Stomach (tissue), 4 donors: Measurements from ENCODE around the gene CFAP221.

Experiments
- POLR2AphosphoS5 ChIP-seq, 3 donors: sonication (generic); formaldehyde crosslinking; IDR thresholded peaks; one replicate each; pipeline ENCODE4 v1.6.1; 2016; ENCODE audit warnings: antibody characterized with exemption in 3 of 3
- TF ChIP-seq, protein P1 (sequence below), 7 experiments: fragments of 450-650 bp in 4 of 7; fragments of 200-600 bp in 3 of 7; sonication (generic) in 3 of 7; IDR thresholded peaks; one replicate each; pipeline ENCODE4 v1.5.1; 2016 to 2019; ENCODE audit warnings: antibody characterized with exemption in 7 of 7, control low read depth in 2 of 7, mild to moderate bottlenecking in 1 of 7

DNA sequence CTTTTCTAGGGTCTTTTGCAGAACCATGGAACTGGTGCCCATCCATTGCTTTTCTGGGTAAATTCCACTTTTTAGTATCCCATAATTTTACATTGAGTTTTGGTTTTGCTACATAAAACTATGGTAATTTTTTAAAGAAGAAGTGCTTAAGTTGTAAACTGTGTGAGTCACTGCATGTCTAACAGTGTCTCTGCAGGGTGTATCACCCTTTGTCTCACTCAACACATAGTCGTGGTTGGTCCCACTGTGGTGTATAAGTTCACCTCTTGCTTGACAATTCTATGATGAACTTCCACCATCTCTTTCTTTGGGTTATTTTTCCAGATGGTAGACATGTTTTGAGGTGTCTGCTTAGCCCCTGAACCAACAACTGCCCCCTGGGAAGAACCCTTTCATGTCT lies 30.4 kb upstream of the CFAP221 start:
- no peak for TF ChIP-seq POLR2AphosphoS5 (IDR thresholded peaks at IDR 0.05)
- TF ChIP-seq, protein P1, sequence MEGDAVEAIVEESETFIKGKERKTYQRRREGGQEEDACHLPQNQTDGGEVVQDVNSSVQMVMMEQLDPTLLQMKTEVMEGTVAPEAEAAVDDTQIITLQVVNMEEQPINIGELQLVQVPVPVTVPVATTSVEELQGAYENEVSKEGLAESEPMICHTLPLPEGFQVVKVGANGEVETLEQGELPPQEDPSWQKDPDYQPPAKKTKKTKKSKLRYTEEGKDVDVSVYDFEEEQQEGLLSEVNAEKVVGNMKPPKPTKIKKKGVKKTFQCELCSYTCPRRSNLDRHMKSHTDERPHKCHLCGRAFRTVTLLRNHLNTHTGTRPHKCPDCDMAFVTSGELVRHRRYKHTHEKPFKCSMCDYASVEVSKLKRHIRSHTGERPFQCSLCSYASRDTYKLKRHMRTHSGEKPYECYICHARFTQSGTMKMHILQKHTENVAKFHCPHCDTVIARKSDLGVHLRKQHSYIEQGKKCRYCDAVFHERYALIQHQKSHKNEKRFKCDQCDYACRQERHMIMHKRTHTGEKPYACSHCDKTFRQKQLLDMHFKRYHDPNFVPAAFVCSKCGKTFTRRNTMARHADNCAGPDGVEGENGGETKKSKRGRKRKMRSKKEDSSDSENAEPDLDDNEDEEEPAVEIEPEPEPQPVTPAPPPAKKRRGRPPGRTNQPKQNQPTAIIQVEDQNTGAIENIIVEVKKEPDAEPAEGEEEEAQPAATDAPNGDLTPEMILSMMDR (IDR thresholded peaks at IDR 0.05), result no peak
